BJ (cell line): Measurements from ENCODE around the gene AEBP2. TPM values are rescaled to one million over a fixed set of nuclear protein-coding genes. Genes with fewer than 3 reads are reported as not detected.

ENCODE experiments used
- CTCF ChIA-PET: fragments of 350-600 bp; formaldehyde crosslinking; extraction: SDS; loops from one replicate; lab custom pipeline; 2021; ENCODE audit warnings: antibody characterized with exemption, inconsistent platforms; lab: Yijun Ruan, JAX
- POLR2A ChIA-PET: fragments of 300-600 bp; sonication (Branson Sonifier 250); formaldehyde crosslinking; extraction: SDS; loops from one replicate; lab custom pipeline; 2021; ENCODE audit warnings: antibody characterized with exemption; lab: Charles Lee
- DNase-seq: peaks from one replicate; pipeline ENCODE4 v3.0.0-alpha.2; 2011; ENCODE audit warnings: low read depth
- H3K27me3 ChIP-seq: 2 replicates; pipeline ENCODE4 v1.6.0; 2011; ENCODE audit warnings: low read length; ENCODE audit not compliant: control insufficient read depth, insufficient read depth
- H3K36me3 ChIP-seq: 2 replicates; pipeline ENCODE4 v1.5.1; 2011; ENCODE audit warnings: low read length; ENCODE audit not compliant: control insufficient read depth, insufficient read depth
- H3K4me3 ChIP-seq: 2 replicates; pipeline ENCODE4 v1.5.1; 2011; ENCODE audit warnings: low read depth, mild to moderate bottlenecking, control low read depth, low read length
- CTCF ChIP-seq: IDR thresholded peaks from 2 replicates; pipeline ENCODE4 v1.5.1; 2011; ENCODE audit warnings: low read depth, mild to moderate bottlenecking, control low read depth, inconsistent platforms, low read length, moderate library complexity; ENCODE audit not compliant: insufficient read depth
- polyA plus RNA-seq: library from polyadenylated mRNA; depleted of rRNA; stranded (reverse); fragments of >200 nt; gene quantifications from 2 replicates; pipeline ENCODE4 v1.2.3, GENCODE V29; 2011

AEBP2 gene
- polyA plus RNA-seq, 1 experiment: 6.3 TPM

GRCh38 chr12:19449814-19450213 is 10.5 kb downstream of the AEBP2 start:
- H3K36me3 ChIP-seq: no peaks in the 10 kb centered on the region
- ChIA-PET POLR2A (no interaction called here), CTCF (no interaction called here)
- TF ChIP-seq CTCF: no peak
- DNase-seq: no peak
- no peak overlapping the region for H3K4me3 ChIP-seq
- H3K27me3 ChIP-seq: no peaks in the 10 kb centered on the region

- ChIA-PET POLR2A (no interaction called here), CTCF (no interaction called here)
- no peaks in the 10 kb centered on the region for H3K27me3 ChIP-seq
- no peak for TF ChIP-seq CTCF
- no peak overlapping the region for H3K4me3 ChIP-seq
- H3K36me3 ChIP-seq: no peaks in the 10 kb centered on the region
- no peak for DNase-seq
Measured at GRCh38 chr12:19450362-19450761, 11.1 kb downstream of the AEBP2 start.

- H3K4me3 ChIP-seq: no peak overlapping the region
- ChIA-PET POLR2A (no interaction called here), CTCF (no interaction called here)
- peaks cover under 1% of the 10 kb centered on the region; the same call in 1 of the 2 replicates for H3K36me3 ChIP-seq
- no peak for TF ChIP-seq CTCF
- DNase-seq: no peak
- H3K27me3 ChIP-seq: no peaks in the 10 kb centered on the region
Measured at GRCh38 chr12:19451196-19451595, 11.9 kb downstream of the AEBP2 start.

GRCh38 chr12:19453961-19454360 is 14.7 kb downstream of the AEBP2 start:
- POLR2A ChIA-PET: no interaction called here
- no peak for DNase-seq
- Histone ChIP-seq H3K4me3 (no peak overlapping the region), H3K27me3 (no peaks in the 10 kb centered on the region), H3K36me3 (peaks cover 4% of the 10 kb centered on the region; the same call in 1 of the 2 replicates)
- CTCF ChIA-PET: no interaction called here
- TF ChIP-seq CTCF: no peak

GRCh38 chr12:19454837-19455236 is 15.5 kb downstream of the AEBP2 start:
- DNase-seq: no peak

More at GRCh38 chr12:19454837-19455236, 15.5 kb downstream of the AEBP2 start:
- TF ChIP-seq CTCF: no peak
- H3K27me3 ChIP-seq: no peaks in the 10 kb centered on the region
- H3K4me3 ChIP-seq: no peak overlapping the region
- POLR2A ChIA-PET: no interaction called here
- H3K36me3 ChIP-seq: peaks cover 4% of the 10 kb centered on the region; the same call in 1 of the 2 replicates
- CTCF ChIA-PET: no interaction called here
